GM18526 (cell line): ENCODE results near the gene RASSF4.

Experiments used
- POLR2A ChIP-seq: IDR thresholded peaks from 3 replicates; pipeline ENCODE4 v1.6.1; 2011; ENCODE audit not compliant: insufficient read length; ENCODE audit errors: extremely low read depth

The RASSF4 gene

GRCh38 chr10:44992070-44992731 lies 32.6 kb downstream of the RASSF4 start:
- no peak for TF ChIP-seq POLR2A

DNA sequence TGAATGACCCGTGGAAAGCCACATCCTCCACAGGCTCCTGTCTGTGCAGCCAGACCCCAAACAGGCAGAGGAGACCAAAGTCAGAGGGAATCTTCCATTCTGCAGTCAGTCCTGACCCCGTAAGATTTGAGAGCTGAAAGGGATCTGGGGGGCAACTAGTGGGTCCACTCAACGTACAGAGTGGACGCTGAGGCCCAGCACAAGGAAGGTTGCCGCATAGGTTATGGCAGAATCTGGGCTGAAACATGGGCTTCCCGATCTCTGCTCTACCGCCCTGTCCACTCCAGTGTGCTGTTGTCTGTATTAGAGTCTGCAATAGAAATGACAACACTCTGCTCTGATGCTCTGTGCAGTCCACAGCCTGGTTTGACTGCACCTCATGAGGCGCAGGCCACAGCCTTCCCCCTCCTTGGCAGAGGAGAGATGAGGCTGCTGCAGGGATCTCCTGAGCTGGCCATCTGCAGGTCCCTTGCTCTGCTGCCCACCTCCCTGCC lies 33.2 kb downstream of the RASSF4 start:
- no peak for TF ChIP-seq POLR2A

GRCh38 chr10:44993226-44993921 lies 33.8 kb downstream of the RASSF4 start:
- no peak for TF ChIP-seq POLR2A

GRCh38 chr10:44993922-44994751 lies 34.5 kb downstream of the RASSF4 start:
- TF ChIP-seq POLR2A = no peak

- TF ChIP-seq POLR2A = no peak
Measured at GRCh38 chr10:44994752-44995530, 35.3 kb downstream of the RASSF4 start.

DNA sequence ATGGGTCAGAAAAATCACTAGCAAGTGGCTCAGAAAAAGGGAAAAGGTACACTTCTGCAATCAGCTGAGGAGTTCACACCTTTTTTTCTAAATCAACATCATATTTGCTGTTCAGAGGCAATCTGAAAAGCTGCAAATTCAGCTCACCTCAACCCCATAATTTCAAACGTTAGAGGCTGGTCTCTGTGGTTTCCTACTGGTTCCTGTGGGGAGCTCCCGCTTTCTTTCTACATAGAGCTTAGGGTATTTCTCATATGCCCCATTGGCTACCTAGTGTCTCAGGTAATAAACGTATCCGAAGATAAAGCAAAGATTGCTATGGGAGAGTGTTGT lies 35.9 kb downstream of the RASSF4 start:
- TF ChIP-seq POLR2A = no peak

- no peak for TF ChIP-seq POLR2A
Measured at GRCh38 chr10:44995914-44996669, 36.5 kb downstream of the RASSF4 start.

DNA sequence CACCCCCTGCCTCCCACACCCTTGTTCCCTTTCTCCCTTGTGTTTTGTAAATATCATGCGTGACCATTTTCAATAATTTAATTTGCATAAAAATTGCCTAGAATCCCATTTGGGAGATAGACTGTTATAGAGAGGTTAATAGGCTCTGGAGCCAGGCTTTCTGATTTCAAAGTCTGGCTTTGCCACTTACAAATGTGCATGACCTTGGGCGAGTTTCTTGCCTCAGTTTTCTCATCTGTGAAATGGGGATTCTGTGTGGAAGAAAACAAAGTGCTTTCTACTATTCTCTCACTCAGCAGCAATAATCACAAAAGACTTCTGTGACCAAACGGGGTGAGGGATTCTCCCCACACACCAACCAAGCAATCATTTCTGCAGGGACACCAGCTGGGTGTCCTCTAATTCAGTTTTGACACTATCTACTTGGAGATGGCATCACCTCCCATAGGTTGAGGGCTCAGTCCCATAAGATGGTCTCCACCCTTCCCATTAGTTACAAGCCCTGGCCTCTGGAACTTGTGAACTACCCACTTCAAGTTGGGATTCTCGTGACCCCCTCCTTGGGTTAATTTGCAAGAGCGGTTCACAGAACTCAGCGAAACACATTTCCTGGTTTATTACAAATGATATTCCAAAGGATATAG lies 37.6 kb downstream of the RASSF4 start:
- no peak for TF ChIP-seq POLR2A

DNA sequence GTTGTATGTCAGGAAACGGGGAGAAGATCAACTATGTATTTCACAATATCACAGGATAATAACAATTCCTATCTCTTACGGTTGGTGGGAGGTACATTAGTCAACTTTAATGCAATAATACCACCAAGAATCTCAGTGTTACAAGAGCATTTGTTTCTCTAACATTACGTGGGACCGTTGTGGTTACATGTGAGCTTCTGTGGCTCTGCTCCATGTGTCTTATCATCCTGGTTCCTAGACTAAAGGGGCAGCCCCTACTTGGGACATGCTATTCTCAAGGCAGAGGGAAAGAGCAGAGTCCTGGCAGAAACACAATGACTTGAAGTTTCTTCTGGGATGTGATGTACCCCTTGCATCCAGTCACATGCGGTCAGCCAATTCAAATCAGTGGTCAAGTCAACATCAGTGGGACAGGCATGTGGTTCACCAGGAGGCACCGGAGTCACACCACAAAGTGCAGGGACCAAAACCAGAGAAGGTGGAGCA lies 38.6 kb downstream of the RASSF4 start:
- no peak for TF ChIP-seq POLR2A

GRCh38 chr10:45000138-45000751 lies 40.6 kb downstream of the RASSF4 start:
- TF ChIP-seq POLR2A = no peak

- peak; percentile 68 for TF ChIP-seq POLR2A
Measured at GRCh38 chr10:45000752-45001380, 41.3 kb downstream of the RASSF4 start, which contains the start of gene ZNF22. Gene ZNF22 (plus strand): TSS chr10:45000923. CDS start chr10:45003369, 2,446 bp downstream.

GRCh38 chr10:45001381-45002148 lies 42.0 kb downstream of the RASSF4 start:
- TF ChIP-seq POLR2A = no peak
